ENCODE measurements around the gene IL17RA.
"Not testable (repeated sequence)": the region's sequence is repeated elsewhere in the genome, so short reads cannot be mapped to it uniquely, and the experiment has no call there.

IL17RA gene

DNA sequence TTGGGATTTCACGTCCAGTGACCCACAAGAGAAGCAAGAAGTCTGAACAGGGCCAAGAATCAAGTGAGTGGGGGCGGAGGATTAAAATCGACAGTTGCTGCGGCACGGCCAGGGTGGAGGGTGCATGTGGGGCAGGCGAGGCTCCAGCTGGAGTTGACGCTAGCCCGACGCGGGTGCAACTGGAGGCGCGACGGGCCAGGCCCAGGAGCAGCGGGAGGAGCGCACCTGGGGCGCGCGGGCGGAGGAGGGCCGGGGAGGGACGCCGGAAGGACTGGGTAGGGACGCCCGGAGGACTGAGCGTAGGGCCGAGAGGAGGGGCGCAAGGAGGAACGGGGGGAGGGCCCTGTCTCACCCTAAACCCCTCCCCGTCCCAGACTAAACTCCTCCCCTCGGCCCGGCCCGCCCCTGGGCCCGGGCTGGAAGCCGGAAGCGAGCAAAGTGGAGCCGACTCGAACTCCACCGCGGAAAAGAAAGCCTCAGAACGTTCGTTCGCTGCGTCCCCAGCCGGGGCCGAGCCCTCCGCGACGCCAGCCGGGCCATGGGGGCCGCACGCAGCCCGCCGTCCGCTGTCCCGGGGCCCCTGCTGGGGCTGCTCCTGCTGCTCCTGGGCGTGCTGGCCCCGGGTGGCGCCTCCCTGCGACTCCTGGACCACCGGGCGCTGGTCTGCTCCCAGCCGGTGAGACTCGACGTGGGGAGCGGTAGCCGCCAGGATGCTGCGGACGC lies at the start of gene IL17RA:
IL17RA (plus strand) TSS at position 447 of the 723 bp plus-strand sequence; CDS start at position 539, 92 bp downstream.
- Mint-ChIP-seq H3K27me3 (no peaks in the 10 kb centered on the region), H3K36me3 (ENCODE audit: low read depth) (peaks cover 8% of the 10 kb centered on the region), H3K4me3 (peak within 1 kb of the TSS; percentile 83), H3K9me3 (no peaks in the 10 kb centered on the region), H3K4me1 (ENCODE audit: low read depth) (peaks cover 50% of the 10 kb centered on the region), H3K27ac (peak within 1 kb of the TSS; percentile 90)
- peak; percentile 98 for DNase-seq

DNA sequence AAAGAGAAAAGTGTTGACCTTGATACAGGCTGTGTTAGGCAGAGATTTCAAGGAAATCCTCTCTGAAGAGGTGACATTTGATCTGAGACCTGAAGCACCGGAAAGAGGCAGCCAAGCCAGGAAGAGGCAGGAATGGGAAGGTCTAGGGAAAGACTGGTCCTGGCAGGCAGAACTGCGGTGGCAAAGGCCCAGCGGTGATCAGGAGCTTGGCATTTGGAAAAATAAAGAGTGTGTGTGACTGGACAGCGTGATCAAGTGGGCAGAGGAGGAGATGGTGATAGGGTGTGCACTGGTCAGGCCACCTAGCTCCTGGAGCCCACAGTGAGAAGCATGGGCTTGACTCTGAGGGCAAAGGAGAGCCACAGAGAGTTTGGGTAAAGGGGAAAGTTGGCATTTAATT lies 49.6 kb upstream of the IL17RA start:
- no peak for DNase-seq
- Mint-ChIP-seq H3K36me3 (ENCODE audit: low read depth) (no peaks in the 10 kb centered on the region), H3K9me3 (no peaks in the 10 kb centered on the region), H3K4me3 (no peak overlapping the region), H3K27me3 (peaks cover 21% of the 10 kb centered on the region), H3K27ac (no peak overlapping the region), H3K4me1 (ENCODE audit: low read depth) (peaks cover 7% of the 10 kb centered on the region)

GRCh38 chr22:17035976-17036841 lies 48.6 kb upstream of the IL17RA start:
- H3K27ac Mint-ChIP-seq; H3K36me3 Mint-ChIP-seq (ENCODE audit: low read depth); H3K9me3 Mint-ChIP-seq; H3K4me1 Mint-ChIP-seq (ENCODE audit: low read depth): not testable (repeated sequence)
- Mint-ChIP-seq H3K27me3 (peaks cover 21% of the 10 kb centered on the region), H3K4me3 (peak overlapping the region; percentile 60)
- DNase-seq = peak; percentile 39

DNA sequence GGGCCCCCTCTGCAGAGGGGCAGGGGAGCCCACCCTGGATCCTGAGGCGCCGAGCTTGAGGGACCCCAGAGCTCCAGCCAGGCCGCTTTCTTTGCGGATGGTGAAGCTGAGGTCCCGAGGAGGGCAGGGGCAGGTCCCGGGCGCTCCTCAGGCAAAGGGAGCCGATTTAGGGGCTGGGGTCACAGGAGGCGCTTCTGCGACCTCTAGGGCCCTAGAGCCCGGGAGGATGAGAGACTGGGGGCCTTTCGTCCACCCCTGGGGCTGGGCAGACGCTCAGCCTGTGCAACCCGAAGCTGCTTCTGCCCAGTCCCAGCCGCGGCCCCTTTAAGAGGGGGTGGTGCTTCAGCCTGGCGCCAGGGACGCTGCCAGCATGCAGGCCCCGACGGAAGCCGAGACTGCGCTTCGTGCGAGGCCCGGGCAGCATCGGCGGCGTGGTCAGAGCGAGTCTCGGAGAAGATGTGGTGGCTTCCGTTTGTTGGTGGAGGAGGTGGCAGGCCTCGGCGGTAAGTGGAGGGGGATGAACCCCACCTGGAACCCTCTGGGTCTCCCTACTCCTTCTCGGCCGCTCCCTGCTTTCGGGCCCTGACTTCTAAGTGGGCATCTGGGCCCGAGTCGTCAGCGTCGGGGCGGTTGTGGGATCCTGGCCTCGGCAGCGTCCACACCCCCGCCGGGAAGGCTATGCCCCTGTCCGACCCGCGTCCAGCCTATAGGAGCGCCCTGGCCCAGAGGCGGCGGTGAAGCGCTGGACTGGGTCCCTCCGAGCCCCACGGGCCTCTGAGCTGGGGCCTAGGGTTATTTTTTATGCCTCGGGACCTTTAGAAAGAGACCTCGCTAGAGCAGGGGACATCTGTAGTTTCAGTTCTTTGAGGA lies 47.7 kb upstream of the IL17RA start:
- Mint-ChIP-seq H3K27me3 (peaks cover 20% of the 10 kb centered on the region), H3K4me3 (peak overlapping the region; percentile 62)
- H3K9me3 Mint-ChIP-seq; H3K27ac Mint-ChIP-seq; H3K4me1 Mint-ChIP-seq (ENCODE audit: low read depth); H3K36me3 Mint-ChIP-seq (ENCODE audit: low read depth): not testable (repeated sequence)
- peak; percentile 52 for DNase-seq

DNA sequence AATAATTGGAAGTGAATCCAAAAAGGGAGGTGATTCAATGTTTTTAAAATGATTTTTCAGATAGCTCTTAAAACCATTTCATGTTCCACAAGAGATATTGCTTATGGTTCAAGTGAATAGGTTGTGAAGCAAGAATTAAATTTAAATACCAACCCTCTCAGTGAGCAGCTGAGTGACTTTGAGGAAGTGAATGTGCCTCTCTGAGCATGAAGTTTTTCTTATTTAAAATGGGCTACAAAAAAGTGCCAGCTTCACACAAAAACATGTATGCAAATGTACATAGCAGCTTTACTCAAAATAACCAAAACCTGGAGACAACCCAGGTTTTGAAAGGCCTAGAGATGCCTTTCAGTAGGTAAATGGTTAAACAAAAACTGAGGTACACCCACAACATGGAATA lies 41.3 kb upstream of the IL17RA start:
- no peak overlapping the region for H3K4me3 Mint-ChIP-seq
- no peak for DNase-seq
- H3K9me3 Mint-ChIP-seq = no peaks in the 10 kb centered on the region
- H3K36me3 Mint-ChIP-seq (ENCODE audit: low read depth) = no peaks in the 10 kb centered on the region
- H3K27me3 Mint-ChIP-seq = no peaks in the 10 kb centered on the region
- peaks cover 5% of the 10 kb centered on the region for H3K4me1 Mint-ChIP-seq (ENCODE audit: low read depth)
- no peak overlapping the region for H3K27ac Mint-ChIP-seq

- no peak overlapping the region for H3K27ac Mint-ChIP-seq
- peaks cover 9% of the 10 kb centered on the region for H3K4me1 Mint-ChIP-seq (ENCODE audit: low read depth)
- DNase-seq = no peak
- H3K27me3 Mint-ChIP-seq = no peaks in the 10 kb centered on the region
- H3K36me3 Mint-ChIP-seq (ENCODE audit: low read depth) = no peaks in the 10 kb centered on the region
- H3K9me3 Mint-ChIP-seq = no peaks in the 10 kb centered on the region
- H3K4me3 Mint-ChIP-seq = no peak overlapping the region
Measured at GRCh38 chr22:17046566-17047348, 38.0 kb upstream of the IL17RA start.

- no peak for DNase-seq
- no peak overlapping the region for H3K4me3 Mint-ChIP-seq
- H3K27me3 Mint-ChIP-seq = no peaks in the 10 kb centered on the region
- no peak overlapping the region for H3K27ac Mint-ChIP-seq
- no peaks in the 10 kb centered on the region for H3K36me3 Mint-ChIP-seq (ENCODE audit: low read depth)
- peaks cover 9% of the 10 kb centered on the region for H3K4me1 Mint-ChIP-seq (ENCODE audit: low read depth)
- no peaks in the 10 kb centered on the region for H3K9me3 Mint-ChIP-seq
Measured at GRCh38 chr22:17047656-17048055, 37.1 kb upstream of the IL17RA start.

- peaks cover 3% of the 10 kb centered on the region for H3K4me1 Mint-ChIP-seq (ENCODE audit: low read depth)
- no peak overlapping the region for H3K4me3 Mint-ChIP-seq
- H3K27me3 Mint-ChIP-seq = no peaks in the 10 kb centered on the region
- DNase-seq = no peak
- H3K36me3 Mint-ChIP-seq (ENCODE audit: low read depth) = no peaks in the 10 kb centered on the region
- H3K27ac Mint-ChIP-seq = no peak overlapping the region
- no peaks in the 10 kb centered on the region for H3K9me3 Mint-ChIP-seq
Measured at GRCh38 chr22:17056058-17056457, 28.7 kb upstream of the IL17RA start.

GRCh38 chr22:17056807-17057206 lies 28.0 kb upstream of the IL17RA start:
- Mint-ChIP-seq H3K27ac (no peak overlapping the region), H3K4me1 (ENCODE audit: low read depth) (peaks cover 3% of the 10 kb centered on the region), H3K36me3 (ENCODE audit: low read depth) (no peaks in the 10 kb centered on the region), H3K9me3 (no peaks in the 10 kb centered on the region), H3K27me3 (no peaks in the 10 kb centered on the region), H3K4me3 (no peak overlapping the region)
- DNase-seq = no peak

- Mint-ChIP-seq H3K4me3 (no peak overlapping the region), H3K9me3 (no peaks in the 10 kb centered on the region), H3K27me3 (no peaks in the 10 kb centered on the region), H3K4me1 (ENCODE audit: low read depth) (peaks cover 4% of the 10 kb centered on the region), H3K36me3 (ENCODE audit: low read depth) (no peaks in the 10 kb centered on the region), H3K27ac (no peak overlapping the region)
- peak; percentile 61 for DNase-seq
Measured at GRCh38 chr22:17057959-17058814, 26.6 kb upstream of the IL17RA start.

DNA sequence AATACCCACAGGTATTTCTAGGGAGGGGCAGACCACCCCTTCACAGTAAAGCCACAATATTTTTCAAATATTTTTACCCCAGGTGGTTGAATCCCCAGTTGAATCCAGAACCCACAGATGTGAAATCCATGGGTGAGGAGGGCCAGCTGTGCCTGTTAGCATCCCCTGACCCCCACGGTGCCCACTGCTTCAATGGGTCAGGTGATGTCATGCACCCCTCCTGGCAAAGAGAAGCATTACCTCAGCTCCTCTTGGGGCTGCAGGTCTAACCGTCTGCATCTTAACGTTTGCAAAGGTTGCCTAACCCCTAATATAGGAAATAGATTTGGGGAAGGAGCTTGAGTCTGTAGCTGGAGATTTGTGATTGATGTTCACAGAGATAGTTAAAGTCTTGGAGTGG lies 24.7 kb upstream of the IL17RA start:
- Mint-ChIP-seq H3K27ac (no peak overlapping the region), H3K4me3 (no peak overlapping the region), H3K9me3 (no peaks in the 10 kb centered on the region), H3K4me1 (ENCODE audit: low read depth) (peaks cover 8% of the 10 kb centered on the region), H3K27me3 (no peaks in the 10 kb centered on the region), H3K36me3 (ENCODE audit: low read depth) (no peaks in the 10 kb centered on the region)
- no peak for DNase-seq

GRCh38 chr22:17063411-17064106 lies 21.2 kb upstream of the IL17RA start:
- Mint-ChIP-seq H3K9me3 (no peaks in the 10 kb centered on the region), H3K4me1 (ENCODE audit: low read depth) (peaks cover 6% of the 10 kb centered on the region), H3K27ac (peak overlapping the region; percentile 34), H3K27me3 (no peaks in the 10 kb centered on the region), H3K36me3 (ENCODE audit: low read depth) (no peaks in the 10 kb centered on the region), H3K4me3 (no peak overlapping the region)
- no peak for DNase-seq

All from activated T-cell treated with anti-CD3 and anti-CD28 coated beads, Interleukin-2, amount 50 U/mL, for 24 hours (primary cell).